ENCODE measurements around the gene KLF3.

The KLF3 gene

DNA sequence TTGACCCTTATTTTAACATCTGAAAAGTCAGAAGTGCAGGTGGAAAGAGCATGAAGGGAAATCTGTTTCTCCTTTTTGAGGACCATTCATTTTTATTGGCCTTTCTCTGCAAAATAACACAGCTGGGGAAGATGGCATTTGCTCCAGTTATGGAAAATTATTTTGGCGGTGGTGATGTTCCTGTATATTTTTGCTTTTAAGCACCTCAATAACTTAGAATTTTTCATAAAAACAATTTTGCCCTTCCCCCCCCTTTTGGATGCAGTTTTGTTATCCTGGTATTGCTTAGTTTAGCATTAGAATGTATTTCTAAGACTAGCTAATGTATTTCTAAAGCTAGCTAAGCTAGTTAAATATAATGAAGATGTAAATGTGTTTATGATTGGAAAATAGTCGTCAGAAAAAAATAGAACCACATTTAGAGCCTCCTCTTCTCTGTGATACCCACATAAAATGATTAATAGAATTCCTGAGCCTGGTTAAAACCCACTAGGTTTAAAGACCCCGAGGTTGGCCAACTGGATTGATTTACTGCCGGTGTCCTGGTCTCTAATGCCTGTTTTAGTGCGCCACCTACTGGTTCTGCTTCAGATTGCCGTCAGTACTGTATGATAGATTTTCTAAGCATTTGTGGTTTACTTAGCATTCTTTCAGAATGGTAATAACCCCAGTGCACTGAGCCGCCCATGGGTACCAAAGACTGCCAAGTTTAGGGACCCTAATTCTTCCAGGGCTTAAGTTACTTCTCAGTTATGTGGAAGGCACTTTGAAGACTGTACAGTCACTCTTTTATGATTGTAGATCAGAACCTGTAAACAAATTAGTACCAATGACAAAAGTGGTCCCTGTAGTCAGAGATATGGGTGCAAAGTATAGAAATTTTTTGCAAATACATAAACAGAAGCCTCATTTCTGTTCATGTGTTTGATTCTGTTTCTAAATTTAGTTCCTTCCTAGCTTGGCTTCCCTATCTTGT lies 11.4 kb downstream of the KLF3 start:
- peak; percentile 46 for DNase-seq (ENCODE audit: extremely low spot score)
- POLR2A ChIA-PET, result interaction anchor here (1.1 kb wide), 1 partner anchor 357 kb away, joined by 5 read pairs; no protein-coding TSS in a partner anchor

DNA sequence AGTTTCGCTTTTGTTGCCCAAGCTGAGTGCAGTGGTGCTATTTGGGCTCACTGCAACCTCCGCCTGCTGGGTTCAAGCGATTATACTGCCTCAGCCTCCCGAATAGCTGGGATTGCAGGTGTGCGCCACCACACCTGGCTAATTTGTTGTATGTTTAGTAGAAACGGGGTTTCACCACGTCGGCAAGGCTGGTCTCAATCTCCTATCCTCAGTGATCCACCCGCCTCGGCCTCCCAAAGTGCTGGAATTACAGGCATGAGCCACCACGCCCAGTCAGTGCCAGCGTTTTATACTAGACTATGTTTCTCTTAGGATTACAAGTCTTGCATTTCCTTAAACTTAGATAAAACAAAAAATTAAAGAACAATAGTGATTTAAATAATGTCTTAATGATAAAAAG lies 13.0 kb downstream of the KLF3 start:
- no peak for DNase-seq (ENCODE audit: extremely low spot score)
- ChIA-PET POLR2A (no interaction called here), CTCF (interaction anchor here (3.5 kb wide), 1 partner anchor 357 kb away, joined by 13 read pairs; no protein-coding TSS in a partner anchor)
- TF ChIP-seq NFRKB (IDR thresholded peaks at IDR 0.05) (no peak), ARNT (IDR thresholded peaks at IDR 0.05) (no peak), FOXK2 (IDR thresholded peaks at IDR 0.05) (no peak), LEF1 (IDR thresholded peaks at IDR 0.05; ENCODE audit: borderline replicate concordance) (no peak), ZNF384 (IDR thresholded peaks at IDR 0.05) (no peak), CTBP1 (IDR thresholded peaks at IDR 0.05; ENCODE audit: borderline replicate concordance) (no peak), FOXM1 (IDR thresholded peaks at IDR 0.05; ENCODE audit: borderline replicate concordance) (no peak), ELF4 (IDR thresholded peaks at IDR 0.05) (no peak), FOXA1 (IDR thresholded peaks at IDR 0.05) (no peak), L3MBTL2 (conservative IDR thresholded peaks at IDR 0.05) (no peak), SUZ12 (IDR thresholded peaks at IDR 0.05) (no peak), TARDBP (IDR thresholded peaks at IDR 0.05) (no peak), BHLHE40 (IDR thresholded peaks at IDR 0.05; ENCODE audit: borderline replicate concordance) (no peak), HDGF (IDR thresholded peaks at IDR 0.05; ENCODE audit: borderline replicate concordance) (no peak), SP1 (IDR thresholded peaks at IDR 0.05) (no peak)
- TF ChIP-seq, protein P1, sequence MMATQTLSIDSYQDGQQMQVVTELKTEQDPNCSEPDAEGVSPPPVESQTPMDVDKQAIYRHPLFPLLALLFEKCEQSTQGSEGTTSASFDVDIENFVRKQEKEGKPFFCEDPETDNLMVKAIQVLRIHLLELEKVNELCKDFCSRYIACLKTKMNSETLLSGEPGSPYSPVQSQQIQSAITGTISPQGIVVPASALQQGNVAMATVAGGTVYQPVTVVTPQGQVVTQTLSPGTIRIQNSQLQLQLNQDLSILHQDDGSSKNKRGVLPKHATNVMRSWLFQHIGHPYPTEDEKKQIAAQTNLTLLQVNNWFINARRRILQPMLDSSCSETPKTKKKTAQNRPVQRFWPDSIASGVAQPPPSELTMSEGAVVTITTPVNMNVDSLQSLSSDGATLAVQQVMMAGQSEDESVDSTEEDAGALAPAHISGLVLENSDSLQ (IDR thresholded peaks at IDR 0.05), result no peak

More for the DNA sequence above, 11.4 kb downstream of the KLF3 start:
- TF ChIP-seq, protein P1 (IDR thresholded peaks at IDR 0.05), result peak; percentile 91
- TF ChIP-seq TARDBP (IDR thresholded peaks at IDR 0.05), result no peak
- TF ChIP-seq FOXA1 (IDR thresholded peaks at IDR 0.05), result no peak
- no peak for TF ChIP-seq LEF1 (IDR thresholded peaks at IDR 0.05; ENCODE audit: borderline replicate concordance)
- CTCF ChIA-PET, result interaction anchor here (0.7 to 3.5 kb wide), 9 partner anchors 9 to 506 kb away, joined by 3 to 13 read pairs (median 3); no protein-coding TSS in a partner anchor

DNA sequence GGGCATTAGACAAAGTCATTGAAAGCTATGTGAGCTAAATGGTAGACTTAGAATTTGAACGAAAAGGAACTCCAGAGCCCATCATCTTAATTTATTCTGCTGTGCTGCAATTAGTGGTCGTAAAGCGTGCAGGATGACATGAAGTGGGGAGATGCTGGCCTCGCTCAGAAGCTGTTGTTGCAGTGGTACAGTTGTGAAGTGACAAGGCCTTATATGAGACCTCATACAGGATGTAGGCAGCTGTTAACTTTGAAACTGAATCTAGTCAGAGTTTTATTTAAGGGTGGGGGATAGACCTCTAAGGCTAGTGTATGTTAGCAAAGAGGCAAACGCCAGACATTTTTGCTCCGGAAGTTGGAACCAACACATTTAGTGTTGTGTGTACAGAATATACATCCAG lies 13.4 kb downstream of the KLF3 start:
- ChIA-PET CTCF (interaction anchor here (3.5 kb wide), 1 partner anchor 358 kb away, joined by 13 read pairs; no protein-coding TSS in a partner anchor), POLR2A (interaction anchor here (0.6 kb wide), 1 partner anchor 369 kb away, joined by 3 read pairs; no protein-coding TSS in a partner anchor)
- TF ChIP-seq ZNF384 (IDR thresholded peaks at IDR 0.05), result no peak
- no peak for TF ChIP-seq SP1 (IDR thresholded peaks at IDR 0.05)
- no peak for TF ChIP-seq LEF1 (IDR thresholded peaks at IDR 0.05; ENCODE audit: borderline replicate concordance)
- no peak for TF ChIP-seq L3MBTL2 (conservative IDR thresholded peaks at IDR 0.05)
- TF ChIP-seq FOXM1 (IDR thresholded peaks at IDR 0.05; ENCODE audit: borderline replicate concordance), result no peak
- no peak for TF ChIP-seq BHLHE40 (IDR thresholded peaks at IDR 0.05; ENCODE audit: borderline replicate concordance)
- no peak for TF ChIP-seq FOXK2 (IDR thresholded peaks at IDR 0.05)
- no peak for TF ChIP-seq NFRKB (IDR thresholded peaks at IDR 0.05)
- no peak for DNase-seq (ENCODE audit: extremely low spot score)

DNA sequence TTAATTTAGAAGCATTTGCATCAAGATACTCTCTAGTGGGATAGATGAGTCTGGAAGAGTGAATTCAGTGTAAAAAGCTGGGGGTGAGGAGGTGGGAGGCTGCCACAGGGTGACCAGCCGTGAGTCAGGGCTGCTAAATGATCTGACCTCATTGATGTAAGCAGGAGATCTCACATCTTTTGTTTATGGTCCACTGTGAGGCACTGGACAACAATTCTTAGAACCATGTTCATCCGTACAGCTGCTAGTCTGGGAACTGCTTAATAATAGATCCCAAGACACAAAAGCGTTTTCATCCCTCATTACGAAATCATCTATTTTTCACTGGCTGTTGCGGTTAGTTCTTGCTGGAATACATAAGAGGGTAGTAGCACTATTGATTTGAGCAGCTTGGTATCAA lies 14.1 kb downstream of the KLF3 start:
- TF ChIP-seq FOXA1 (IDR thresholded peaks at IDR 0.05) (no peak), LEF1 (IDR thresholded peaks at IDR 0.05; ENCODE audit: borderline replicate concordance) (no peak), ZNF384 (IDR thresholded peaks at IDR 0.05) (no peak), SUZ12 (IDR thresholded peaks at IDR 0.05) (no peak), ARNT (IDR thresholded peaks at IDR 0.05) (no peak), NFRKB (IDR thresholded peaks at IDR 0.05) (no peak)
- ChIA-PET POLR2A (no interaction called here), CTCF (interaction anchor here (3.5 kb wide), 1 partner anchor 358 kb away, joined by 13 read pairs; no protein-coding TSS in a partner anchor)
- no peak for DNase-seq (ENCODE audit: extremely low spot score)

DNA sequence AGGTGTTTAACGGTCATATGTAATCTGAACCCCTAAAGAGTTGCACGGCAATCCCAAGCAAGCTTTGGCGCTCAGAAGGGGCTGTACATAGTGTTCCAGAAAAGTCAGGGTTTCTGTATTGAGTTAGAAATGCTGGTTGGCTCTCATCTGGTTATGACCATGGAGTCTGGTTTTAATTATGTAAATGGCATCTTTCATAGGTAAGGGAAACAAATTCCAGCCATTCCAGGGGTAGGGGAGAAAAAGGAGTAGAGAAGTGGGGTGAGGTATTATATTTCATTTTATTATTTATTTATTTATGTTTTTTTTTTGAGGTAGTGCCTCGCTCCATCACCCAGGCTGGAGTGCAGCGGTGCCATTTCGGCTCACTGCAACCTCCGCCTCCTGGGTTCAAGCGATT lies 15.9 kb downstream of the KLF3 start:
- ChIA-PET CTCF (interaction anchor here (0.8 kb wide), 1 partner anchor 13 kb away, joined by 5 read pairs; no protein-coding TSS in a partner anchor), POLR2A (no interaction called here)
- DNase-seq (ENCODE audit: extremely low spot score), result no peak
- TF ChIP-seq CTBP1 (IDR thresholded peaks at IDR 0.05; ENCODE audit: borderline replicate concordance) (no peak), NFRKB (IDR thresholded peaks at IDR 0.05) (no peak), ZNF384 (IDR thresholded peaks at IDR 0.05) (no peak), FOXA1 (IDR thresholded peaks at IDR 0.05) (no peak), TARDBP (IDR thresholded peaks at IDR 0.05) (no peak)

DNA sequence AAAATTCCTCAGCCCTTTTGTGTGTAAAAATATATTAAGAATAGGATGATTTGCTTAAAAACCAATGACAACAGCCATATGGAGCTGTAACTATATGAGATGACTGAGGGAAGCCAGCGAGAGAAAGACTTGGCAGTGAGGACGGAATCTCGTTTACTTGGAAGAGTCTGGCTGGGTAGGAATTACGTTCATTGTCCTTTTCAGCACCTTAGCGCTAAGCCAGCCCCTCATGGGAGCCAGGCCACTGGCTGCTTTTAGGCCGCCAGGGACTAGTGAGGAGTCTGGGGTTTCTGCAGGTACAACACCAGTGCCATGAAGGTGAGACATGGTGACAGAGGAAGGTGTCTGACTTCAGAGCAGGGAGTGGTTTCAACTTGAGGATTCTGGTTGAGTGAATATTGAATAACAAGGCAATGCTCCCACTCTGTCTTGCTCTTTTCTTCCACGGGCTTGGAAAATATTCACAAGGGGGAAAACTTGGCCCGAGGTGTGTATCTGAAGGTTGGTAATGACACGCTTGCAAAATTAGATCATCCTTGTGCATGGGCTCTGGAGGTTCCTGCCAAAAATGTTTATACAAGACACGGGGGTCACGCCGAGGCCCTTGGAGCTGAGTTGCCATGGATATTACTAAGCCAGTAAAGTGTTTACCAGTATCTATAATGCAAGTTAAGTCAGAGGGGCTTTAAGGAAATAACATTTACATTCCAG lies 17.4 kb downstream of the KLF3 start:
- no peak for TF ChIP-seq ELF4 (IDR thresholded peaks at IDR 0.05)
- no peak for TF ChIP-seq FOXM1 (IDR thresholded peaks at IDR 0.05; ENCODE audit: borderline replicate concordance)
- no peak for TF ChIP-seq LEF1 (IDR thresholded peaks at IDR 0.05; ENCODE audit: borderline replicate concordance)
- TF ChIP-seq TARDBP (IDR thresholded peaks at IDR 0.05), result no peak
- TF ChIP-seq CTBP1 (IDR thresholded peaks at IDR 0.05; ENCODE audit: borderline replicate concordance), result no peak
- TF ChIP-seq, protein P1 (IDR thresholded peaks at IDR 0.05), result no peak
- no peak for TF ChIP-seq SUZ12 (IDR thresholded peaks at IDR 0.05)
- no peak for TF ChIP-seq BHLHE40 (IDR thresholded peaks at IDR 0.05; ENCODE audit: borderline replicate concordance)
- no peak for TF ChIP-seq FOXK2 (IDR thresholded peaks at IDR 0.05)
- TF ChIP-seq ARNT (IDR thresholded peaks at IDR 0.05), result no peak
- TF ChIP-seq HDGF (IDR thresholded peaks at IDR 0.05; ENCODE audit: borderline replicate concordance), result no peak
- TF ChIP-seq L3MBTL2 (conservative IDR thresholded peaks at IDR 0.05), result no peak
- no peak for TF ChIP-seq ZNF384 (IDR thresholded peaks at IDR 0.05)
- TF ChIP-seq NFRKB (IDR thresholded peaks at IDR 0.05), result no peak
- TF ChIP-seq SP1 (IDR thresholded peaks at IDR 0.05), result no peak
- no peak for TF ChIP-seq FOXA1 (IDR thresholded peaks at IDR 0.05)
- CTCF ChIA-PET, result interaction anchor here (0.6 kb wide), 1 partner anchor 11 kb away, joined by 5 read pairs; no protein-coding TSS in a partner anchor
- POLR2A ChIA-PET, result no interaction called here
- no peak for DNase-seq (ENCODE audit: extremely low spot score)

All from HEK293T (cell line).